Hepatocyte (in vitro differentiated cells): ENCODE measurements around the gene CMTM5. TPM values are rescaled to one million over a fixed set of nuclear protein-coding genes. Genes with fewer than 3 reads are reported as not detected.

ENCODE experiments used
- DNase-seq: peaks from one replicate; pipeline ENCODE4 v3.0.0-alpha.2; 2016; ENCODE audit warnings: low spot score
- H2AFZ ChIP-seq: fragments of 200-600 bp; sonication (generic); 2 replicates; pipeline ENCODE4 v1.6.0; 2016; ENCODE audit warnings: antibody characterized with exemption, mild to moderate bottlenecking
- H3K27ac ChIP-seq: fragments of 200-600 bp; sonication (generic); 2 replicates; pipeline ENCODE4 v1.5.1; 2016; ENCODE audit warnings: mild to moderate bottlenecking
- H3K27me3 ChIP-seq: fragments of 200-600 bp; sonication (generic); 2 replicates; pipeline ENCODE4 v1.6.1; 2016
- H3K36me3 ChIP-seq: fragments of 200-600 bp; sonication (generic); replicated peaks from 2 replicates; pipeline ENCODE4 v1.5.1; 2016; ENCODE audit warnings: low read depth; ENCODE audit not compliant: insufficient read depth
- H3K4me1 ChIP-seq: fragments of 200-600 bp; sonication (generic); 2 replicates; pipeline ENCODE4 v1.5.1; 2016; ENCODE audit warnings: mild to moderate bottlenecking, moderate library complexity; ENCODE audit not compliant: insufficient read depth
- H3K4me2 ChIP-seq: fragments of 200-600 bp; sonication (generic); 2 replicates; pipeline ENCODE4 v1.6.0; 2016
- H3K4me3 ChIP-seq: fragments of 200-600 bp; sonication (generic); 2 replicates; pipeline ENCODE4 v1.5.1; 2016; ENCODE audit warnings: mild to moderate bottlenecking
- H3K79me2 ChIP-seq: fragments of 200-600 bp; sonication (generic); 2 replicates; pipeline ENCODE4 v1.6.0; 2017; ENCODE audit warnings: mild to moderate bottlenecking
- H3K9me2 ChIP-seq: fragments of 200-600 bp; sonication (generic); replicated peaks from 2 replicates; pipeline ENCODE4 v1.6.0; 2017; ENCODE audit warnings: mild to moderate bottlenecking; ENCODE audit not compliant: insufficient read depth
- H3K9me3 ChIP-seq: fragments of 200-600 bp; sonication (generic); 2 replicates; pipeline ENCODE4 v1.5.1; 2016; ENCODE audit warnings: low read depth, mild to moderate bottlenecking
- H4K20me1 ChIP-seq: fragments of 200-600 bp; sonication (generic); 2 replicates; pipeline ENCODE4 v1.6.0; 2016; ENCODE audit warnings: mild to moderate bottlenecking; ENCODE audit not compliant: insufficient read depth, poor library complexity, severe bottlenecking
- EZH2 ChIP-seq: fragments of 200-600 bp; sonication (generic); IDR thresholded peaks from 2 replicates; pipeline ENCODE4 v1.6.1; 2016; ENCODE audit warnings: antibody characterized with exemption, mild to moderate bottlenecking, borderline replicate concordance
- EZH2phosphoT487 ChIP-seq: fragments of 200-600 bp; sonication (generic); IDR thresholded peaks from one replicate; pipeline ENCODE4 v1.6.1; 2018; ENCODE audit warnings: antibody characterized with exemption, mild to moderate bottlenecking, low read depth, moderate library complexity; ENCODE audit not compliant: unreplicated experiment, severe bottlenecking
- WGBS: methylation state at CpG from one replicate; pipeline ENCODE4 v1.1.6; 2016; ENCODE audit warnings: low lambda C conversion rate; ENCODE audit errors: missing lambda C conversion rate; 5-methylcytosine and 5-hydroxymethylcytosine counted together
- polyA plus RNA-seq: library from polyadenylated mRNA; unstranded; fragments of >200 nt; fragmentation: Nextera tagmentation; extraction: Ambion mirVana; gene quantifications from 2 replicates; pipeline ENCODE4 v1.2.1, GENCODE V29; 2016
- total RNA-seq: library from RNA; depleted of rRNA; stranded (reverse); fragments of >200 nt; gene quantifications from 2 replicates; pipeline ENCODE4 v1.2.3, GENCODE V29; 2014
- TF ChIP-seq, protein P1 (sequence below): fragments of 200-600 bp; sonication (generic); IDR thresholded peaks from 2 replicates; pipeline ENCODE4 v1.5.1; 2016; ENCODE audit warnings: antibody characterized with exemption, mild to moderate bottlenecking; ENCODE audit not compliant: poor library complexity

The CMTM5 gene
- total and polyA plus RNA-seq, 2 experiments from 2014 or later = 0.28 TPM; not detected in 1

DNA sequence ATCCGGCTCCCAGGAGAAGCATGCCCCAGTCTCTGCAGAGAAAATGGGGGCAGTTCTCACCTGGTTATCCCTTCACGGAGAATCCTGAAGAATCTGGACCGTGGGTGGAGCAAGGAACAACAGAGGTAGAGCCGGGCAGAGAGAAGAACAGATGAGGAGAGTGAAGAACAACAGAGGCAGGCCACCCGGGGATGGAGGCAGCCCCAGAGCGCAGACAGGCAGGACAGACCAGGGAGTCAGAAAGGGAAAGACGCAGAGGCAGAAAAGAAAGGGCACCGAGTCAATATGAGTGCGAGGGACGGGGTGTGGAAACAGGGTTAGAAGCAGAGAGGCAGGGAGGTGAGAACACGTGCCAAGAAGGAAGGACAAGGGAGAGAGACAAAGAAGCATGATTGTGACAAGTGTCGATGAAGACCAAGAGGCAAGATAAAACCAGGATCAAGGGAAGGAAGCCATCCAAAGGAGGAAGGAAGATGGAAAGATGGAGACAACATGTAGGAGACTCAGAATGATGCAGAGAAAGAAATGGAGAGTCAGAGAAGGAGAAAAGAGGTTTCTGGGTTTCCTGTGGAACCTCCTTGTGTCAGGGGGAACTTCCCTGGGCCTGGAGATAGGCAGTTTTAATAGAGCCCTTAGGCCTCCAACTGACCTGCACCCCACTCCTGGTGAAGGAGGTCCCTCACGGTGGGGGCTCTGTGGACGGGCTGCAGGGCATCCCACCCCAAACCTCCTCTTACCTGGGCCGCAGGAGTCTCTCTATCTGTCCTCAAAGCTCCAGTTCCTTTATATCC lies 30.9 kb downstream of the CMTM5 start, which contains the start of gene MYH6:
MYH6 (minus strand) TSS at position 758 of the 791 bp plus-strand sequence. CDS start 1,050 bp downstream, outside the sequence.
- H3K27me3 ChIP-seq = no peaks in the 10 kb centered on the region
- H3K4me3 ChIP-seq = no peak within 1 kb of the TSS
- H2AFZ ChIP-seq = no peak within 1 kb of the TSS
- H4K20me1 ChIP-seq = no peaks in the 10 kb centered on the region
- WGBS = 91% methylated on average over 15 of the region's 15 CpGs
- no peaks in the 10 kb centered on the region for H3K9me3 ChIP-seq
- TF ChIP-seq EZH2phosphoT487 = no peak
- TF ChIP-seq, protein P1, sequence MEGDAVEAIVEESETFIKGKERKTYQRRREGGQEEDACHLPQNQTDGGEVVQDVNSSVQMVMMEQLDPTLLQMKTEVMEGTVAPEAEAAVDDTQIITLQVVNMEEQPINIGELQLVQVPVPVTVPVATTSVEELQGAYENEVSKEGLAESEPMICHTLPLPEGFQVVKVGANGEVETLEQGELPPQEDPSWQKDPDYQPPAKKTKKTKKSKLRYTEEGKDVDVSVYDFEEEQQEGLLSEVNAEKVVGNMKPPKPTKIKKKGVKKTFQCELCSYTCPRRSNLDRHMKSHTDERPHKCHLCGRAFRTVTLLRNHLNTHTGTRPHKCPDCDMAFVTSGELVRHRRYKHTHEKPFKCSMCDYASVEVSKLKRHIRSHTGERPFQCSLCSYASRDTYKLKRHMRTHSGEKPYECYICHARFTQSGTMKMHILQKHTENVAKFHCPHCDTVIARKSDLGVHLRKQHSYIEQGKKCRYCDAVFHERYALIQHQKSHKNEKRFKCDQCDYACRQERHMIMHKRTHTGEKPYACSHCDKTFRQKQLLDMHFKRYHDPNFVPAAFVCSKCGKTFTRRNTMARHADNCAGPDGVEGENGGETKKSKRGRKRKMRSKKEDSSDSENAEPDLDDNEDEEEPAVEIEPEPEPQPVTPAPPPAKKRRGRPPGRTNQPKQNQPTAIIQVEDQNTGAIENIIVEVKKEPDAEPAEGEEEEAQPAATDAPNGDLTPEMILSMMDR = no peak
- no peak for TF ChIP-seq EZH2
- H3K36me3 ChIP-seq = no peaks in the 10 kb centered on the region
- no peaks in the 10 kb centered on the region for H3K4me1 ChIP-seq
- H3K4me2 ChIP-seq = no peak within 1 kb of the TSS
- no peak for DNase-seq
- no peaks in the 10 kb centered on the region for H3K9me2 ChIP-seq
- H3K79me2 ChIP-seq = no peaks in the 10 kb centered on the region
- no peak within 1 kb of the TSS for H3K27ac ChIP-seq

DNA sequence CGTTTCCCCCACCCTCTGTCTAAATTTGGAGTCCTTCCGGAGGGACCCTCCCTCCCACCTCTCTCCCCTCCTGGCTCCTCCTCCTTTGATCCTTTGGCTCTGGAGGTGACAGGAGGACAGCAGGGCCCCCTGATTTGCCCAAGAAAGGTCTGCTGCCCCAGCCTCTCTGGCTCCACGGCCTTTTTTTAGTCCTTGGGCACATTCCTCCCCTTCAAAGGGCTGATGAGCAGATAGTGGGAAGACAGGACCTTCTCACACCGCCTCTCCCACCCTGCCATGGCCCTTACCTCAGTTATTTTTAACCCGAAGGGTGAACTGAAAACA lies 31.4 kb downstream of the CMTM5 start:
- Histone ChIP-seq H3K27ac (no peak overlapping the region), H2AFZ (no peak overlapping the region), H3K4me2 (no peak overlapping the region), H4K20me1 (no peaks in the 10 kb centered on the region), H3K9me2 (no peaks in the 10 kb centered on the region), H3K27me3 (no peaks in the 10 kb centered on the region), H3K36me3 (no peaks in the 10 kb centered on the region), H3K4me1 (no peaks in the 10 kb centered on the region), H3K9me3 (no peaks in the 10 kb centered on the region), H3K79me2 (no peaks in the 10 kb centered on the region), H3K4me3 (no peak overlapping the region)
- WGBS = 52% methylated on average over 5 of the region's 5 CpGs
- no peak for DNase-seq
- no peak for TF ChIP-seq EZH2phosphoT487
- TF ChIP-seq, protein P1 = no peak
- TF ChIP-seq EZH2 = no peak

DNA sequence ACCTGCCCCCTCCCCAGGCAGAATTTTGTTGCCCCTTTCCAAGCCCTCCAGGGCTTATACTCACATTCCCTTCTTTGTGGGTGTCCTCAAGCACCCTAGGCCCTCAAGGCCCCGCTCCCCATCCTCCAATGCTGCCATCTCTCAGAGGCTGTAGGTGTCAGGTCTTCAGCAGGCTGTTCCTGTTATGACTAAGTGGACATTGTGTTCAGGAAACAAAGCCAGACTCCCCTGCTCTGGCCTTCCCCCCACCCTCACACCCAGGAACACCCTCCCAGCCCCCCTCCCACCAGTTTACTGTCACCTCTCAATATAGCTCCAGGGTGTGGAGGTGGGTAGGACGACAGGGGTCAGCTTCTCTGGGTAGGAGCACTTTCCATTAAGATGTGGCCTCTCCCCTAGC lies 32.6 kb downstream of the CMTM5 start:
- Histone ChIP-seq H3K27me3 (no peaks in the 10 kb centered on the region), H3K4me1 (no peaks in the 10 kb centered on the region), H3K27ac (no peak overlapping the region), H3K9me2 (no peaks in the 10 kb centered on the region), H2AFZ (no peak overlapping the region), H3K9me3 (no peaks in the 10 kb centered on the region), H3K79me2 (no peaks in the 10 kb centered on the region), H3K4me2 (no peak overlapping the region), H3K36me3 (no peaks in the 10 kb centered on the region), H3K4me3 (no peak overlapping the region), H4K20me1 (no peaks in the 10 kb centered on the region)
- DNase-seq = no peak
- WGBS = 71% methylated on average over 2 of the region's 2 CpGs
- no peak for TF ChIP-seq EZH2
- TF ChIP-seq EZH2phosphoT487 = no peak
- TF ChIP-seq, protein P1 = no peak
